ENCODE results near the gene FYN. TPM values are rescaled to one million over a fixed set of nuclear protein-coding genes. Genes with fewer than 3 reads are reported as not detected.

FYN gene
- total RNA-seq, 1 experiment from 2014 or later: 18.5 TPM

GRCh38 chr6:111747396-111747795, 125.9 kb downstream of the FYN start:
- H3K4me2 ChIP-seq (ENCODE audit: low read length): no peak overlapping the region
- no peak overlapping the region for H2AFZ ChIP-seq (ENCODE audit: low read depth, low read length, poor library complexity, severe bottlenecking)
- H4K20me1 ChIP-seq (ENCODE audit: insufficient read depth): no peaks in the 10 kb centered on the region
- RAD21 ChIA-PET (ENCODE audit: low non-redundant PET in 1 of 2, low total read pairs in 2 of 2, uncharacterized antibody in 2 of 2, unreplicated experiment in 2 of 2): no interaction called here
- no peaks in the 10 kb centered on the region for H3K36me3 ChIP-seq (ENCODE audit: control insufficient read depth in 1 of 2, insufficient read depth in 2 of 2, low read length in 2 of 2)
- H3K4me1 ChIP-seq (ENCODE audit: control insufficient read depth in 1 of 2, insufficient read depth in 2 of 2, low read length in 2 of 2): no peaks in the 10 kb centered on the region
- BruUV-seq (replicated peaks): no TSS peak
- POLR2A ChIA-PET: no interaction called here
- no peaks in the 10 kb centered on the region for H3K9me3 ChIP-seq (ENCODE audit: control insufficient read depth in 1 of 2, insufficient read depth in 1 of 2, low read depth in 1 of 2, low read length in 2 of 2)
- DNase-seq (ENCODE audit: low read depth, low spot score) (no peak), ATAC-seq (no peak)
- no peaks in the 10 kb centered on the region for H3K9me2 ChIP-seq (ENCODE audit: insufficient read depth)
- H3K27ac ChIP-seq (ENCODE audit: low read depth, low read length): no peak overlapping the region
- no peak overlapping the region for H3K4me3 ChIP-seq (replicated peaks in 1 of 2; ENCODE audit: low read depth in 1 of 2, low read length in 2 of 2)
- TF ChIP-seq EZH2phosphoT487 (IDR thresholded peaks at IDR 0.05; ENCODE audit: borderline replicate concordance) (no peak), TCF7L2 (IDR thresholded peaks at IDR 0.05; ENCODE audit: borderline replicate concordance, extremely low read depth, insufficient read depth, insufficient read length) (no peak)
- H3K79me2 ChIP-seq (ENCODE audit: insufficient read depth, low read length): no peaks in the 10 kb centered on the region
- CTCF ChIA-PET: no interaction called here
- intact Hi-C loops (cut with micrococcal nuclease): no loop called here
- H3K9ac ChIP-seq (ENCODE audit: low read length): no peak overlapping the region
- H3K27me3 ChIP-seq (ENCODE audit: insufficient read depth, low read length): no peaks in the 10 kb centered on the region

GRCh38 chr6:111746983-111747382, 126.3 kb downstream of the FYN start:
- no peaks in the 10 kb centered on the region for H3K27me3 ChIP-seq (ENCODE audit: insufficient read depth, low read length)
- RAD21 ChIA-PET (ENCODE audit: low non-redundant PET in 1 of 2, low total read pairs in 2 of 2, uncharacterized antibody in 2 of 2, unreplicated experiment in 2 of 2): no interaction called here
- no peak overlapping the region for H3K9ac ChIP-seq (ENCODE audit: low read length)
- CTCF ChIA-PET: no interaction called here
- H2AFZ ChIP-seq (ENCODE audit: low read depth, low read length, poor library complexity, severe bottlenecking): no peak overlapping the region
- no peak for DNase-seq (ENCODE audit: low read depth, low spot score)
- H3K9me2 ChIP-seq (ENCODE audit: insufficient read depth): no peaks in the 10 kb centered on the region
- no peak overlapping the region for H3K4me2 ChIP-seq (ENCODE audit: low read length)
- no peaks in the 10 kb centered on the region for H3K9me3 ChIP-seq (ENCODE audit: control insufficient read depth in 1 of 2, insufficient read depth in 1 of 2, low read depth in 1 of 2, low read length in 2 of 2)
- no peak for TF ChIP-seq ELF1 (IDR thresholded peaks at IDR 0.05; ENCODE audit: borderline replicate concordance, low read depth)
- no peak for TF ChIP-seq CTCF (IDR thresholded peaks at IDR 0.05 in 2 of 3, conservative IDR thresholded peaks at IDR 0.05 in 1 of 3; ENCODE audit: borderline replicate concordance in 1 of 3, insufficient read depth in 1 of 3, low read depth in 2 of 3, low read length in 2 of 3)
- no peak for TF ChIP-seq SIN3A (IDR thresholded peaks at IDR 0.05; ENCODE audit: low read depth)
- no peak for TF ChIP-seq REST (IDR thresholded peaks at IDR 0.05; ENCODE audit: low read depth)
- TF ChIP-seq POLR2AphosphoS5 (IDR thresholded peaks at IDR 0.05; ENCODE audit: low read depth, low read length): no peak
- TF ChIP-seq ZFX (IDR thresholded peaks at IDR 0.05): no peak
- no peak for TF ChIP-seq EZH2phosphoT487 (IDR thresholded peaks at IDR 0.05; ENCODE audit: borderline replicate concordance)
- TF ChIP-seq MAX (IDR thresholded peaks at IDR 0.05): no peak
- TF ChIP-seq CBX3 (IDR thresholded peaks at IDR 0.05; ENCODE audit: low read depth): no peak
- no peak for TF ChIP-seq ZNF274 (IDR thresholded peaks at IDR 0.05; ENCODE audit: low read depth, low read length)
- no peak for TF ChIP-seq EZH2 (IDR thresholded peaks at IDR 0.05)
- intact Hi-C loops (cut with micrococcal nuclease): no loop called here
- no peaks in the 10 kb centered on the region for H3K4me1 ChIP-seq (ENCODE audit: control insufficient read depth in 1 of 2, insufficient read depth in 2 of 2, low read length in 2 of 2)
- H3K4me3 ChIP-seq (replicated peaks in 1 of 2; ENCODE audit: low read depth in 1 of 2, low read length in 2 of 2): no peak overlapping the region
- no peaks in the 10 kb centered on the region for H3K79me2 ChIP-seq (ENCODE audit: insufficient read depth, low read length)
- no peaks in the 10 kb centered on the region for H4K20me1 ChIP-seq (ENCODE audit: insufficient read depth)
- POLR2A ChIA-PET: no interaction called here
- ATAC-seq: no peak
- no TSS peak for BruUV-seq (replicated peaks)
- H3K36me3 ChIP-seq (ENCODE audit: control insufficient read depth in 1 of 2, insufficient read depth in 2 of 2, low read length in 2 of 2): no peaks in the 10 kb centered on the region
- no peak overlapping the region for H3K27ac ChIP-seq (ENCODE audit: low read depth, low read length)
